Left ventricle myocardium superior (tissue), 1 donor: ENCODE results near the gene PHF19. TPM values are rescaled to one million over a fixed set of nuclear protein-coding genes. Genes with fewer than 3 reads are reported as not detected.

ENCODE experiments used
- ATAC-seq: fragments of 200-7000 bp; cut with Tn5 transposase; one replicate; pipeline ENCODE4 v1.9.1; 2020; ENCODE audit warnings: mild to moderate bottlenecking, moderate library complexity
- DNase-seq: peaks from one replicate; pipeline ENCODE4 v3.0.0-alpha.2; 2020
- intact Hi-C: fragments of 100-400 bp; cut with micrococcal nuclease; formaldehyde crosslinking; loops from one replicate; pipeline ENCODE4 v1.11.0; 2022
- total RNA-seq: library from RNA; stranded (reverse); fragmentation: NEBNext Ultra II Directional; extraction: Animal tissue kit (Norgen Biotek cat#: 25700); gene quantifications from one replicate; pipeline ENCODE4 v1.2.1, GENCODE V29; 2021
- donor health status: DM: no; HTN: yes; CAD: no; lungs with severe emphysema.

The PHF19 gene
- total RNA-seq, 1 donor from 2014 or later, result 9.5 TPM

- intact Hi-C loops, result no loop called here
- no peak for DNase-seq
- ATAC-seq, result no peak
Measured at GRCh38 chr9:120895951-120896350, 19.0 kb upstream of the PHF19 start.

- peak; percentile 82 for DNase-seq
- intact Hi-C loops, result no loop called here
- ATAC-seq, result peak; percentile 88
Measured at GRCh38 chr9:120894321-120895148, 17.5 kb upstream of the PHF19 start.

GRCh38 chr9:120893611-120894307 lies 16.8 kb upstream of the PHF19 start:
- DNase-seq (no peak), ATAC-seq (no peak)
- intact Hi-C loops, result no loop called here

- no peak for ATAC-seq
- DNase-seq, result no peak
- intact Hi-C loops, result no loop called here
Measured at GRCh38 chr9:120892748-120893610, 16.0 kb upstream of the PHF19 start.

- intact Hi-C loops, result no loop called here
- ATAC-seq (no peak), DNase-seq (no peak)
Measured at GRCh38 chr9:120891884-120892747, 15.1 kb upstream of the PHF19 start.

GRCh38 chr9:120891245-120891883 lies 14.4 kb upstream of the PHF19 start:
- intact Hi-C loops, result no loop called here
- DNase-seq (no peak), ATAC-seq (no peak)

- intact Hi-C loops, result no loop called here
- DNase-seq, result peak; percentile 44
- ATAC-seq, result no peak
Measured at GRCh38 chr9:120890320-120891244, 13.6 kb upstream of the PHF19 start.

GRCh38 chr9:120889606-120890271 lies 12.8 kb upstream of the PHF19 start:
- ATAC-seq (no peak), DNase-seq (no peak)
- intact Hi-C loops, result no loop called here

- no peak for ATAC-seq
- DNase-seq, result no peak
- intact Hi-C loops, result no loop called here
Measured at GRCh38 chr9:120888626-120889025, 11.6 kb upstream of the PHF19 start.

GRCh38 chr9:120886490-120886967 lies 9.5 kb upstream of the PHF19 start:
- intact Hi-C loops, result no loop called here
- peak; percentile 60 for DNase-seq
- ATAC-seq, result peak; percentile 86

- DNase-seq (peak; percentile 46), ATAC-seq (peak; percentile 82)
- intact Hi-C loops, result no loop called here
Measured at GRCh38 chr9:120885958-120886357, 9.0 kb upstream of the PHF19 start.

GRCh38 chr9:120885457-120885856 lies 8.5 kb upstream of the PHF19 start:
- DNase-seq (no peak), ATAC-seq (no peak)
- intact Hi-C loops, result no loop called here

GRCh38 chr9:120883608-120883996 lies 6.6 kb upstream of the PHF19 start:
- intact Hi-C loops, result no loop called here
- ATAC-seq (no peak), DNase-seq (no peak)

GRCh38 chr9:120882935-120883607 lies 6.1 kb upstream of the PHF19 start:
- DNase-seq (no peak), ATAC-seq (no peak)
- intact Hi-C loops, result no loop called here

GRCh38 chr9:120879446-120879845 lies 2.5 kb upstream of the PHF19 start:
- no peak for ATAC-seq
- intact Hi-C loops, result no loop called here
- no peak for DNase-seq
